ENCODE data around the gene FER. TPM values are rescaled to one million over a fixed set of nuclear protein-coding genes. Genes with fewer than 3 reads are reported as not detected.
A peak's percentile ranks its signal among the peaks of the same experiment; 100 is the strongest.

Gene FER
- total RNA-seq, 2 donors from 2014 or later = 10.8 to 15.7 TPM

DNA sequence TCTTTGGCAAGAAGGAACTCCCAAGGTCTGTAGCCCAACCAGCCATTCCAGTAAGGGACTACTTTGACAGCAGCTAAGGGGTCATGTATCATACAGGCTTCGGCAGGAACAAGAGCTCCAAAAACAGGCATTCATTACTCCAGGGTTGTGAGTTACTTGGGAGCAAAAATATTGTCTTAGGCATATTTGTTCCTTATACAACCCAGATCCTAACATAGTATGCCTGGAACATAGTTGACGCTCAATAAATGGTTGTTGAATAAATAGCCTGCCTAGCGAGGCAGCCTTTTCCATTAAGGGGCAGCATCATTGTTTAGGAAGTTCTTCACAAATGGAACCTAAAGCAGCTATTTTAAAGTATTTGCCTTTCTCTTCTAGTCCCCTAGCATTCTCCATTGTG lies 35.8 kb upstream of the FER start:
- TF ChIP-seq, protein P1, sequence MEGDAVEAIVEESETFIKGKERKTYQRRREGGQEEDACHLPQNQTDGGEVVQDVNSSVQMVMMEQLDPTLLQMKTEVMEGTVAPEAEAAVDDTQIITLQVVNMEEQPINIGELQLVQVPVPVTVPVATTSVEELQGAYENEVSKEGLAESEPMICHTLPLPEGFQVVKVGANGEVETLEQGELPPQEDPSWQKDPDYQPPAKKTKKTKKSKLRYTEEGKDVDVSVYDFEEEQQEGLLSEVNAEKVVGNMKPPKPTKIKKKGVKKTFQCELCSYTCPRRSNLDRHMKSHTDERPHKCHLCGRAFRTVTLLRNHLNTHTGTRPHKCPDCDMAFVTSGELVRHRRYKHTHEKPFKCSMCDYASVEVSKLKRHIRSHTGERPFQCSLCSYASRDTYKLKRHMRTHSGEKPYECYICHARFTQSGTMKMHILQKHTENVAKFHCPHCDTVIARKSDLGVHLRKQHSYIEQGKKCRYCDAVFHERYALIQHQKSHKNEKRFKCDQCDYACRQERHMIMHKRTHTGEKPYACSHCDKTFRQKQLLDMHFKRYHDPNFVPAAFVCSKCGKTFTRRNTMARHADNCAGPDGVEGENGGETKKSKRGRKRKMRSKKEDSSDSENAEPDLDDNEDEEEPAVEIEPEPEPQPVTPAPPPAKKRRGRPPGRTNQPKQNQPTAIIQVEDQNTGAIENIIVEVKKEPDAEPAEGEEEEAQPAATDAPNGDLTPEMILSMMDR (IDR thresholded peaks at IDR 0.05) = no peak
- H3K9me3 ChIP-seq = no peaks in the 10 kb centered on the region
- intact Hi-C loops (cut with DNase I) = no loop called here
- DNase-seq = no peak
- H3K9ac ChIP-seq (ENCODE audit: low read depth in 2 of 2, low read length in 2 of 2) = no peak overlapping the region
- no peaks in the 10 kb centered on the region for H3K27me3 ChIP-seq
- H3K4me1 ChIP-seq = no peaks in the 10 kb centered on the region
- no peak overlapping the region for H3K4me3 ChIP-seq
- no peak overlapping the region for H3K27ac ChIP-seq
- no peaks in the 10 kb centered on the region for H3K36me3 ChIP-seq

DNA sequence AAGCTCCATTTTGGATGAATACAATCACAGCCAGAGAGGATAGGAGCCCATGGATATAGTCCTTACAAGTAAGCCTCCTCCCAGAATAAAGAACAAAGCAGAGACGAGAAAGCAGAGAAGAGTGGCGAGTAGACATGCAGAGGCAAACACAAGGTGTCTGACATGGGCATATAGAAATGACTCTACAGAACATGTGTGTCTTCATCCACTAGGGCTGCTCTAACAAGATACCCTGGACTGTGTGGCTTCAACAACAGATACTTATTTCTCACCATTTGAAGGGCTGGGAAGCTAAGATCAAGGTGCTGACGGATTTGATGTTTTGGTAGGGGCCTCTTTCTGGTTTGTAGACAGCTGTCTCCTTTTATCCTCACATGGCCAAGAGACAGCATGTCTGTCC lies 32.3 kb upstream of the FER start:
- TF ChIP-seq, protein P1 (IDR thresholded peaks at IDR 0.05) = no peak

DNA sequence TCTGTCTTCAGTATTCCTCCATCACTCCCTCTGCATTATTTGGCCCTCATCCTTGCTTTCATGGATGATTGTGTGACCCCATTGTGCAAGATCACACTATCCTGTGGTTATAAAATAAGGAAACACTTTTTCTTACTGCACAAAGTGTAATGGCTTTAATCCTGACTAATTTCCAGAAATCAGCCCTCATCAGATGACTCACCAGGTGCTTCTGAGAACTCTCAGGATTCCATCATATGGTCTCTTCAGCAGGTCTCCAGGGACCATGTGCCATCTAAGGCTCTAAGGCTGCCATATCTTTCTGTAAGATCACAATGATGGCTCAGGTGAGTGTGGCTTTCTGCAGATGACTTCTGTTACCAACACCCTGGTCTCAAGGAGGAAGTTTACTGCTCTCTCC lies 27.3 kb upstream of the FER start:
- DNase-seq = no peak
- Histone ChIP-seq H3K4me3 (no peak overlapping the region), H3K27ac (no peak overlapping the region), H3K9me3 (no peaks in the 10 kb centered on the region), H3K36me3 (no peaks in the 10 kb centered on the region), H3K9ac (ENCODE audit: low read depth in 2 of 2, low read length in 2 of 2) (no peak overlapping the region), H3K4me1 (no peaks in the 10 kb centered on the region), H3K27me3 (no peaks in the 10 kb centered on the region)
- TF ChIP-seq, protein P1 (IDR thresholded peaks at IDR 0.05) = no peak
- intact Hi-C loops (cut with DNase I) = no loop called here

More for the DNA sequence above, 32.3 kb upstream of the FER start:
- no peak overlapping the region for H3K27ac ChIP-seq
- H3K9me3 ChIP-seq = no peaks in the 10 kb centered on the region
- no peaks in the 10 kb centered on the region for H3K27me3 ChIP-seq
- no peaks in the 10 kb centered on the region for H3K4me1 ChIP-seq
- no peak for DNase-seq
- H3K9ac ChIP-seq (ENCODE audit: low read depth in 2 of 2, low read length in 2 of 2) = no peak overlapping the region
- H3K4me3 ChIP-seq = no peak overlapping the region
- intact Hi-C loops (cut with DNase I) = no loop called here
- H3K36me3 ChIP-seq = no peaks in the 10 kb centered on the region

DNA sequence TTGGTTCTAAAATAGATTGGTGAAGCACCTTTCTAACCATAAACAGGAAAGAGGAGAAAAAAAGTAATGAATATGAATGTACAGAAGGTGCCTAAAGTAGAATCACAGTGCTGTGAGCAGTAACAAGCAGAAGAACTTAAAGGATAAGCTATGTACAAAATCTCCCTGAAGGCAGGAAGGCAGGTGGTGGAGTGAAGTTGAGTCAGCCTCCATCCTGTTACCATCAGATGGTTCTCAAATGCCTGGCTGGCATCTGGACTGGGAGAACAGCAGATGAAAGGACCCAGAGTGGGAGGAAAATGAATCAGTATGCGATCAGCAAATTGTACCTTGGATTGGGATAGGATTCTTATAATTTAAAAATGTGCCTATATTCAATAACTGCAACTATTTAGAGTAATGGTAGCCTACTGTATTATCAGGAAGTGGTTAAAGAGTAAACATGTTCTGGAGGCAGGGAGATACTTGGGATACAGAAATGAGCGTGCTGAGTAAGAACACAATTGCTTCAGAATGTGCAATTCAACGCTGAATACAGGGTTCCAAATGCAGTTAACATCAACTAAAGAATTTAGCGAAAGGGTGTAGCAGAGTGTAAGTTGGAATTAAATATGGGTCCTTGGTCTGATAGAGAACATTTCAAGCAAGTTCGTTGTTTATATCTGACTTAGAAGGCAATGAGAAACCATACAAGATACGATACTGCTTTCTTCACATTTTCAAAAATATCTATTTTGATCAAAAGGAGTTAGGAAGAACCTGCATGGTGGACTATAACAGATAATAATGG lies 21.1 kb upstream of the FER start:
- Histone ChIP-seq H3K27ac (peak overlapping the region; percentile 97), H3K36me3 (no peaks in the 10 kb centered on the region), H3K4me3 (no peak overlapping the region), H3K27me3 (no peaks in the 10 kb centered on the region), H3K9me3 (no peaks in the 10 kb centered on the region), H3K4me1 (no peaks in the 10 kb centered on the region), H3K9ac (ENCODE audit: low read depth in 2 of 2, low read length in 2 of 2) (no peak overlapping the region)
- TF ChIP-seq, protein P1 (IDR thresholded peaks at IDR 0.05) = no peak
- DNase-seq = no peak
- intact Hi-C loops (cut with DNase I) = no loop called here

DNA sequence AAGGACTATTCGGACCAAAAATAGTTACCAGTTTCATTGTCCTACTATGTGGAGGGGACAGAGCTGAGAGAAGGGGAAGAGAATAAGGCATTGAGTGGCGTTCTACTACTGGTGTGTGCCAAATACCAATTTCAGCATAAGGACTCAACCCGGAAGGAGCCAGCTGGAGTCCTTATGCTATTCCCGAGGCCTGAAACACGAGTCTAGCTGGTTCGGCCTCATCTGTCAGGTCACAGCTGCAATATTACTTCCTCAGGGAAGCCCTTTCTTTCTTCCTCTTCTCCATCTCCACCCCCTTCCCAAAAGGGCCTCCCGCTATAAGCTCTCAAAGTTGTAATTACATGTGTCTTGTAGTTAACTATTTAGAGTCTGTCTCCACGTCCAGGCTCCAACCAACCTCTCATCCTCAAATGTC lies 20.5 kb upstream of the FER start:
- Histone ChIP-seq H3K9ac (ENCODE audit: low read depth in 2 of 2, low read length in 2 of 2) (peak overlapping the region; percentile 84 to 95), H3K27me3 (no peaks in the 10 kb centered on the region), H3K36me3 (no peaks in the 10 kb centered on the region), H3K4me1 (no peaks in the 10 kb centered on the region), H3K4me3 (peak overlapping the region; percentile 66), H3K9me3 (no peaks in the 10 kb centered on the region), H3K27ac (peak overlapping the region; percentile 97)
- peak; percentile 60 for DNase-seq
- intact Hi-C loops (cut with DNase I) = no loop called here
- TF ChIP-seq, protein P1 (IDR thresholded peaks at IDR 0.05) = no peak

Measured in colonic mucosa (tissue), 4 donors.